ENCODE results near the gene JCAD.

JCAD gene

DNA sequence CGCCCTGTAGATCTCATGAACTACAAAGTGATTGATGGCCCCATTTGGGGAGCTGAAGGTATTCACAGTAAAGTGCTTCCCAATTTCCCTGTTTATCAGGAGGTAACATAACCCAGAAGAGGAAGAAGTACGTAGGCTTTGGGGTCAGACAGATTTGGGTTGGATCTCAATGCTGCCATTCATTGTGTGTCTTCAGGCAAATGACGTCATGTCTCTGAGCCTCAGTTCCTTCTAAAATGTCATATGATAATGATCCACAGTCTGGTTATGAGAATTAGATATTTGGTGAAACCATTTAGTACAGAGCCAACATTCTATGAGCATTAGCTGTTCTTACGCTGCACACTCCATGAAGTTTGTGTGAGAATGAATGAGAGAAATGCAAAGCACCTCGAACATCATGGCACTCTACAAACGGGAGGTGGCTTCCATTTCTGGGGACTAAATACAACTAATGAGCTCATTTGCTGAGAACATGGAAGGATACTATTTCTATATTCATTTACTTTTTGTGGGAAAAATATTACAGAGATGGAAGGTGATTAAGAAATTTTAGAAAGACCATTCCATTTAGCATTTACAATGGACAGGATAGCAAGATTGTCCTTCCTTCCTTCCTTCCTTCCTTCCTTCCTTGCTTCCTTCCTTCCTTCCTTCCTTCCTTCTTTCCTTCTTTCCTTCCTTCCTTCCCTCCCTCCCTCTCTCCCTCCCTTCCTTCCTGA, 13.8 kb upstream of the JCAD start:
- no peak for DNase-seq (ENCODE audit: low read depth, low spot score)

GRCh38 chr10:30072068-30072467, 12.7 kb upstream of the JCAD start:
- no peak for DNase-seq (ENCODE audit: low read depth, low spot score)

- DNase-seq (ENCODE audit: low read depth, low spot score): no peak
These were observed 10.8 kb upstream of the JCAD start for GRCh38 chr10:30070001-30070685.

GRCh38 chr10:30068492-30069223, 9.3 kb upstream of the JCAD start:
- DNase-seq (ENCODE audit: low read depth, low spot score): peak; percentile 14

DNA sequence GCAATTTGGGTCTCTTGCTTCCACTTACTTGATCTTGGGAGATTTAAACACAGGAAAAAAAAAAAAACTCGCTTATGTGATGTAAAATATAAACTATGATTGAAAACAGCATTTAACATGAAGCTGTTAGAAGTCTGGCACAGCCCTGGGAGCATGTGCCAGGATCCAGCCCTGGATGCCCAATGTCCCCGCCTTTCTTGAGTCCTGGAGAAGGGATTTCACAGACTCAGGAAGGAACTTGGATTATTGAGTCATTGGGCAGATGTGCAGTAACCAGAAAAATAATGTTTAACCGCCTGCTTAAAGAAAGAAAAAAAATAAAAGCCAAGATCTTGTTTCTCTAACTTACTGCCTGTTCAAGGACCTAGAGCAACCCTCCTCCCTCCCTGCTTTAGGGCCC, 3.7 kb upstream of the JCAD start:
- DNase-seq (ENCODE audit: low read depth, low spot score): no peak

DNA sequence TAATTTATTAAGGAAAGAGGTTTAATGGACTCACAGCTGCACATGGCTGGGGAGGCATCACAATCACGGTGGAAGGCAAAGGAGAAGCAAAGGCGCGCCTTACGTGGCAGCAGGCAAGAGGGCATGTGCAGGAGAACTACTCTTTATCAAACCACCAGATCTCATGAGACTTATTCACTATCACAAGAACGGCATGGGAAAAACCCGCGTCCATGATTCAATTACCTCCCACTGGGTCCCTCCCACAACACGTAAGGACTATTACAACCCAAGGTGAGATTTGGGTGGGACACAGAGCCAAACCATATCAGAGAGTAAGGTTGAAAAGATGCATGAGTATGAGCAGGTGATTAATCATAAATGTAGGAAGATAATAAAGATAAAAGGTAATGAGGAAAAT, 3.2 kb upstream of the JCAD start:
- no peak for DNase-seq (ENCODE audit: low read depth, low spot score)

DNA sequence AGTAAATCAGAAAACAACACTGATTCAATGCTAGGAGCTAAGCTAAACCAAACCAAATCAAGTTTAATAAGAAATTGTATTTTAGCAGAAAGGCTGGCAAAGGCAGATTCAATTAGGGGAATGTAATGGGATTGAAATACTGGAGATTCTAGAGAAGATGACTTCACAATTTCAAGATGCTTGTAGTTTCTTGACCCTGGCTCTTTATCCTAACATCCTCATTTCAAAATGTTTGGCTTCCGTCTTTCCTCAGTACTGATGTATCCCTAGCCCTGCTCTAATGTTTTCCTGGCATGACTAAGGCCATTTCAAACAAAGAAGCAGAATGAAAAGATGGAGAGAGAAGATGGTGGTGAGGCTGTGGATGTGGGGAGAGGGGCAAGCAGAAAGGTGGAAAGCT, 2.7 kb upstream of the JCAD start:
- DNase-seq (ENCODE audit: low read depth, low spot score): peak; percentile 52

DNA sequence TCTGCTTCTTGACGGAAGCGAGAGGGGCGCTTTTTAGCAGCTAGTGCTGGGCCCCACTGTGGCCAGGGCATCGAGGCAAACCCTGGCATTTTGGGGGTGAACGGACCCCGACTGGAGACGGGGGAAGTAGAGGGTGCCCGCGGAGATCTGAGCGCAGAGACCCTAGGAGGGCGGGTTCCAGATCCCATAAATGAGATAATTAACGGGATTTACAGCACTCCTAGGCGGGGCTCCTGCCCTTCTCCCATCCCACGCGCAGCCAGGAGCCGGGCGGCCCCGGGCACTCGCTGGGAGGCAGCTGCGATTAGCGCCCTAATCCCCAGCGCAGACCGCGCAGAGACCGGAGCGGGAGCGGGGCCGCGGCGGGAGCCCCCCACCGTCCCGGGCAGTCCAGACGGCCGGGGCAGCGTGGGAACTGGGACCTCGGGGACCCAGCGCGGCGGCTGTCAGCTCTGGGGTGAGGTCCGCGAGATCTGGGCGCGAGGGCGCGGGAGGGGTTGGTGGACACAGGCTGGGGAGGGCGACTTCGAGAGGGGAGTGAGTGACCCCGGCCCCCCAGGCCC, 735 bp downstream of the JCAD start:
- peak; percentile 48 for DNase-seq (ENCODE audit: low read depth, low spot score)

DNA sequence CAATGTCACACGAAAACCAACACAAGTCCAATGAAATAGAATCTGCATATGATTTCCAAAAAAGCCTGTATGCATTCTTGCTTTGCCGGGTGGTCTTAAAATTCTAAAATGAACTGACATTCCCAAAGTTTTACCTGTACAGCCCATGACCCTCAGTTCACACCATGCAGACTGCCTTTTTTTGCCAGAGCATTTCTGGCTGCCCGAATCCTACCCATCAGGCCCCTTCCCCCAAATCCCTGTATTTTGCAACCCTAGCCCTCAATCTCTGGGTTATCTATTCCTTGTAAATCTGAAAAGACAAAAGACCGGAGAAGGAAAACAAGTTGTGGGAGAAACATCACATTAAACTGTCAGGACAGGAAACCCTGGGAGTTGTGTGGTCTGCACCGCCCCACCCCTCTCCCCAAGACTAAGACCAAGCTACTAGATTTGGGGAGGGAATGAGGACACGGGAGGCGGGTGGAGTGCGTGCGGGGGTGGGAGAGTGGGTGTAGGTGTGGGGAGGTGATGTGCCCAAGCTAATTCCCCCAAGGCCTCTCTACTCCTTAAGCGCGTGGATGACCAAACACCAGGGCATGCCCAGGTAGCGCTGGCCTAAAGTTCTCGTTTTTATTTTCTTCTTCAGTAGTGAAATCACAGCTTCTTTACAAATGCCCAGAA, 1.4 kb downstream of the JCAD start:
- DNase-seq (ENCODE audit: low read depth, low spot score): no peak

DNA sequence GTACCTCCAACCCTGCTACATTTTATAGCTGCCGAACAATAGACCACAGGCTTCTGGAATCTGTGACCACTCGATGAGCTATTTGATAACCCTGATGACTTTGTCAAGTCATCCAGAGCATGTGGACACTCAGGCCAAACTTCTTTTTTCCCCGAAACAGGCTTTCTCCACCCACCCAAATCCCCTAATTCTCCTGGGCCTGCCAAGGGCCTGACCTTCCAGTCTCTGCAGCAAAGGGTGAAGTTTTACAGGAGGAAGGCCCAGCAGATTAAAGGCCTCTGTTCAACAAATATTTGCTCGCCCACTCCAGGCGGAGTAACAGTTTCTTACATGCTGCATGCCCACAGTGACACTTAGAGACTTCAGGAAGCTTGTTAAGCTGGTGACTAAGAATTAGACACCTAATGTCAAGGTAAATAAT, 2.0 kb downstream of the JCAD start:
- DNase-seq (ENCODE audit: low read depth, low spot score): peak; percentile 14

DNA sequence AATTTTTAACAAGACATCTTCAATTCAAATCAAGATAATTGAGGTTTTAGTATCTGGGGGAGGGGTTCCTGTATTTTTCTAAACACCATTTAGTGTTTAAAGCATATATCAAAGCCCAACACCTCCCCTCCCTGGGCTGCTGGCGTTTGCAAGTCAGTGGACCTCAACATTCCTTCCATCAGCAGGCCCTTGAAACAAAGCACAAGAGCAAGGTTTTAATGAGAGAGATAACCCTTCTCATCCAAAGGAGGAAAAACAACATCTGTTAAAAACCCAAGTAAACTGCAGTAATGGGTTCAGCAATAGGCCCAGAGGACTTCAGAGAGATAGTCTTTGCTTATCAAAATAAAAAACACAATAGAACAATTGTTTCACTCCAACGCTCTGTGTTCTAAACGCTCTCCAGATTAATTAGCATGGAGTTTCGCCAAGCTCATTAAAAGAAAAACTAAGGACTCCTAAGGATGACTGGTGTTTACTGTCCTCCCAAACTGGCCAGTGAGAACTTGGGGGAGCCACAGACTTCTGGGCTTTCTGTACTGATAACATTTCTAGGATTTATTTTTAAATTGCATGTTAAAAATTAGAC, 2.5 kb downstream of the JCAD start:
- DNase-seq (ENCODE audit: low read depth, low spot score): no peak

GRCh38 chr10:30056281-30056680, 3.1 kb downstream of the JCAD start:
- DNase-seq (ENCODE audit: low read depth, low spot score): no peak

DNA sequence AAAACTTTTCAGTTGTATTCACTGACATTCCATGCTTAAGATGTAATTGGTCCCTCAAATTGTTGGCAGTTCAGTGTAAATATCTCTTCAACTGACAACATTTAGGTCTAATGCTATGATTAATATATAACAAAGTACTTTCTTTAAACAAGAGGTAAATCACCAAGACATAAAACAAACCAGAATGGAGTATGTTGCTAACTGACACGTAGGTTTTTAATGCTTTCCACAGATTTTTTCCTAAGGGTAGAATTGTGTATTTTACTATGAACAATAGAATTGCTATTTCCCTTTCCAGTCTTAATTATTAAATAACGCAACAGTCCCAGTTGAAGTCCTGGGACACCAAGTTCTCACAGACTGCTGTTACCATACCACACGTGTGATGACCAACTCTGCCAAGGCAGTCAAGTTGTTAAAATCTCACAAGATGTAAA, 4.1 kb downstream of the JCAD start:
- no peak for DNase-seq (ENCODE audit: low read depth, low spot score)

DNA sequence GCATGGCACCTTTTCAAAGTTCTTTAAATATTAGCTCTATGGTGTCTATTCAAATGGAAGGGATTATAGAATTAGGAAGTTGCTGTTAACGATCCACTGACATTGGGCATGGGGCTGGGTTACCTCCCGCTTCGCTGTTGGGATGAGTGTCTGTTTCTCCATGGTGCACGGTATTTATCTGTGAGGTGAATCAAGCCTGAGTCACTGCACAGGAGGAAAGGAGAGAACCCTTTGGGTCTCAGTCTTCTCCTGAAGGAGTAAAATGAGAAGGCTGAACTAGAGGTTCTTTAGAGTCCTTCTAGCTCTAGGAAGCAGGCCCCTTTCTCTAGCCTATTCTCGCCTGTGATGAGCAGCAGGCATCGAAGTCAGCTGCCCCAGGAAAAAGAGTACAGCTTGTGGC, 7.3 kb downstream of the JCAD start:
- DNase-seq (ENCODE audit: low read depth, low spot score): no peak

DNA sequence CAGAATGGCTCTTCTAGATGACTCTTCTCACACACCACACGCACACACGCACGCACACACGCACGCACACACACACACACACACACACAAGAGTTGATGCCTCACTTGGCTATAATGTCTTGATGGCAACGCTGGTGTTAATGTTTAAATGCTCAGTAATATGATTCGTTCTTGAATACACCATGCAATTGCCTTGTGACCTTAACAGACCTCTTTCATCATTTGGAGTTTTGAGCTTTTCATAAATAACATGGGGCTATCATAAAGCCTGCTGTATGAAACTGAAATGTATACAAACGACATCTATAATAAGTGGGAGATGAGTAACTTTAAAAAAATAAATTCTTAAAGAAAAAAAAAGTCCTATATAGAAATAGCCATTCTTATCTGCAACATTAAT, 8.2 kb downstream of the JCAD start:
- DNase-seq (ENCODE audit: low read depth, low spot score): no peak

DNA sequence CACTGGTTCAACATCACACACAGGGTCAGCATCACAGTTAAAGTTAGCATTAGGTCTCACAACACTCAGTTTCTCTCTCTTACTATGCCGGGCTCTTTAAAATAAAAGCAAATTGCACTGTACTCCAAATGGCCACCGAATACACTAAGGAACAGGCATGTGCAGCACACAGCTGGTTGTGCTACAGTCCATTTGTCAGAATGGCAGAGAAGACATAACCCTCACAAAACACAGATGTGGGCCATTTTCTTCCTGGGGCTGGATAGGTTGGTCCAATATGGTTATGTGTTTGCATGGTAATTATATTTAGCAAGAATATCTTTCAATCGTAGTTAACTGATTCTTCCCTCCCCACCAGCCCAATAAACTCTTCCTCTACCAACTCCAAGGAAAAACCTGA, 9.0 kb downstream of the JCAD start:
- no peak for DNase-seq (ENCODE audit: low read depth, low spot score)

DNA sequence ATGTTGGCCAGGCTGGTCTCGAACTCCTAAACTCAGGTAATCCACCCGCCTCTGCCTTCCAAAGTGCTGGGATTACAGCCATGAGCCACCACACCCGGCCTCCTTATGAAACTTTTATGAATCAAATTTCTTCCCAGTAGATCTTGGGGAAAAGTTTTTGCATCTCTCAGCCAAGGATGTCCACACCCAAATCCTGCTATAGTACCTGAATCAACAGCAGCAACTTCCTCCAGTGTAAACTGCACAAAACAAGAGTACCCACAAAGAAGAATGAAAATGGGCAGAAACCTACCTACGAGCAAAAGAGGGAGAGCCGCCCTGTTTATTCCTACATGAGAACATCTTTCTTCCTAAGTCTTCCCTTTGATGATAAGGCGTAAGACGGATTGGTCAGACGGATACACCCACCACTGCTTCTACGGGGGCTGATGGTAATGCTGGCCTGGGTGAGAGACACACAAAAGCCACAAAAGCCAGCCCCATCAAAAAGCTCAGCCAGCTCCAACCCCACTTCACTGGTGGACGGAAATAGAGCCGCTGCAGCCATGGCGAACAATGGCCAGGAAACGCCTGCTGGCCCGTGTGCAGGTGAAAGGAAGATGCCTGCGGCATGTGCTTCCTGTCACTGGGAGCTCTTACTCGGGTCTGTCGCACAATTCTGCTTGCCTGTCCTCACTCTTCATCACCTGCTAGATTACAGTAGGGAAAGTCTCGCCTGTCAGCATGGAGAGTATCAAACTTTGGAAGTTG, 10.4 kb downstream of the JCAD start:
- DNase-seq (ENCODE audit: low read depth, low spot score): no peak

- DNase-seq (ENCODE audit: low read depth, low spot score): no peak
These were observed 11.4 kb downstream of the JCAD start for GRCh38 chr10:30047924-30048531.

DNA sequence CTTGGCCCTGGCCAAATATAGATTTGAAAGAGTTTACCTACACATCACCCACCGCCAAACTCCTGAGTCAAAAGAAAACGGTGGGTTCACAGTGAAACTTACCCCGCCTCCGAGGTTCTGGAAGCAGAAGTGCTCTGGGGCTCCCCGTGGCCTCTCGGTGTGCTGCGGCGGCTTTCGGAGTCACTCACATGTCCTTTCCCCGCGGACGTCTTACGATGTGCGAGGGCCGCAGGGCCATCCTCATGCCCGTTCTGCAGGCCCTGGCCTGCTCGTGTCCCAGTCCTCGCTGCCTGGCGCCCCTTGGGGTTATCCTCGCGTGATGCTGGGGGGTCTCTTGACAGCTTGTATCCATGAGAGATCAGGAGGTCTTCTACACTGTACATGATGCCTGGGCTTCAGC, 12.0 kb downstream of the JCAD start:
- DNase-seq (ENCODE audit: low read depth, low spot score): no peak

- no peak for DNase-seq (ENCODE audit: low read depth, low spot score)
These were observed 12.9 kb downstream of the JCAD start for GRCh38 chr10:30046476-30046875.
